ENCODE results near the gene UBE4B.
"Not testable (repeated sequence)": the region's sequence is repeated elsewhere in the genome, so short reads cannot be mapped to it uniquely, and the experiment has no call there.

The UBE4B gene

DNA sequence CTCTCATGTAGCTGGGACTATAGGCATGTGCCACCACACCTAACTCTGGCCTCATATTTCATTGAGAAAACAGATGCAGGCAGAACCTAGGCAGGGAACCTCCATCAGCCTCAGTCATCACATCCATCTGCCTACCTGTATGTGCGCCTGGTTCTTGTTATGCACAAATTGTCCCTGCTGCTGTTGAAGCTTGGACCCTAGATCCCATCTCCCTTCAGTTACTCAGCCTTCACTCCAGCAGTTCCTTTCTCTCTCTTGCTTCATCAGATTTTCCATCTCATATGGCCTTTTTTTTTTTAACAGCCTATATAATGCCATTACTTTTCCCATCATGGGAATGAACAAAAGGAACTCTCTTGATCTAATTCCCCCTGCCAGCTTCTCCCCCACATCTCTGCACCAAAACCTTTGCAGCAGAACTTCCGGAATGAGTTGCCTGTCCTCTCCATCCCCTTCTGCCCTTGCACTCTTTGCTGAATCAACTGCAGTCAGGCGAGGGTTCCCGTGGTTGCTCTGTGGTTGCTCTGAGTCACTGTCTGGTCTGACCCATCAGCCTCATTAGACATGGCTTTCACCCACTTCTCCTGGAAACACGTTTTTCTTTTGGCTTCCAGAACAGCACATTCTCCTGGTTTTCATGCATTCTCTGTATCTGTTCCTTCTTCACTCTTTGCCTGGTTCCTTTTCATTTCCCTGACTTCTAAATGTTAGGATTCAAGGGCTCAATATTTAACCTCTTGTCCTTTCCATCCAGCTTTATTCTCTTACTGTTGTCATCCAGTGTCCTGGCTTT, 41.5 kb downstream of the UBE4B start:
- peak; percentile 35 to 43 for DNase-seq

DNA sequence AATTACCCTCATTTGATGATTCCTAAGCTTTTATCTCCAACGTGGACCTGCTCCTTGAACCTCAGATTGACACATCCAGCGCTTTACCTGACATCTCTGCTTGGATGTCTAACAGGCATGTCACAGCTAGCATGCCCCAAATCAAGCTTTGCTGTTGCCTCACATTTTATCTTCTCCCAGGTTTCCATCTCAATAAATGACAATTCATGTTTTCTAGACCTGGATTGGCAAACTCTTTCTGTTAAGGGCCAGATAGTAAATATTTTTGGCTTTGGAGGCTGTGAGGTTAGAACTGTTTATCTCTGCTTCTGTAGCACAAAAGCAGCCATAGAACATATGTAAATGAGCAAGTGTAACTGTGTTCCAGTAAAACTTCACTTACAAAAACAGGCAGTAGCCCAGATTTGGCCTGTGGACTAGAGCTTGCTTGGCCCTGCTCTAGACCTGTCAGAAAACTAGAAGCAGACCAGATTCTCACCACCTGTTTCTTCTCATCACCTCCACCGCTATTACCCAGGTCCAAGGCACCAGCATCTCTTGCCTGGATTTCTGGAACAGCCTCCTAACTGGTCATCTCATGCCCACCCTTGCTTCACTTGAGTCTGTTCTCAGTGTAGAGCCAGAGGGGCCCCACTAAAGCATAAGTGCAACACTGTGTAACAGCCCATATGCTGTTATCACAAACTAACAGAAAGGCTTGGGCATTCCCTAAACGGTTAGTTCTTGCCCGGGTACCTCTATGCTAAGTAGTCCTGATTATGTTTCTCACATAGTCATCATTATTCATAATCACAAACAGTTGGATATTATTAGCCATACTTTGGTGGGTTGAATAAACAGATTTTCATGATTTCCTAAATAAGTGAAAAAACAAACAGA, 42.3 kb downstream of the UBE4B start:
- DNase-seq, result no peak

- no peak for DNase-seq
Measured at GRCh38 chr1:10075732-10076131, 43.0 kb downstream of the UBE4B start.

GRCh38 chr1:10078494-10078893, 45.7 kb downstream of the UBE4B start:
- DNase-seq, result no peak

DNA sequence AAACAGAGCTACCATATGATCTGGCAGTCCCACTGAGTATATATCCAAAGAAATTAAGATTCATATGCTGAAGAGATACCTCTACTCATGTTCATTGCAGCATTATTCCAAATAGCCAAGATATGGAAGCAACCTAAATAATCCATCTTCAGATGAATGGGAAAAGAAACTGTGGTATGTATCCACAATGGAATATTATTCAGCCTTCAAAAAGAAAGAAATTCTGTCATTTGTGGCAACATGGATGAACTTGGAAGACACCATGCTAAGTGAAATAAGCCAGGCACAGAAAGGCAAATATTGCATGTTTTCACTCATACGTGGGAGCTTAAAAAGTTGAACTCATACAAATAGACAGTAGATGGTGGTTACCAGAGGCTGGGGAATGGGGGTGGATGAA, 47.8 kb downstream of the UBE4B start:
- DNase-seq, result no peak

DNA sequence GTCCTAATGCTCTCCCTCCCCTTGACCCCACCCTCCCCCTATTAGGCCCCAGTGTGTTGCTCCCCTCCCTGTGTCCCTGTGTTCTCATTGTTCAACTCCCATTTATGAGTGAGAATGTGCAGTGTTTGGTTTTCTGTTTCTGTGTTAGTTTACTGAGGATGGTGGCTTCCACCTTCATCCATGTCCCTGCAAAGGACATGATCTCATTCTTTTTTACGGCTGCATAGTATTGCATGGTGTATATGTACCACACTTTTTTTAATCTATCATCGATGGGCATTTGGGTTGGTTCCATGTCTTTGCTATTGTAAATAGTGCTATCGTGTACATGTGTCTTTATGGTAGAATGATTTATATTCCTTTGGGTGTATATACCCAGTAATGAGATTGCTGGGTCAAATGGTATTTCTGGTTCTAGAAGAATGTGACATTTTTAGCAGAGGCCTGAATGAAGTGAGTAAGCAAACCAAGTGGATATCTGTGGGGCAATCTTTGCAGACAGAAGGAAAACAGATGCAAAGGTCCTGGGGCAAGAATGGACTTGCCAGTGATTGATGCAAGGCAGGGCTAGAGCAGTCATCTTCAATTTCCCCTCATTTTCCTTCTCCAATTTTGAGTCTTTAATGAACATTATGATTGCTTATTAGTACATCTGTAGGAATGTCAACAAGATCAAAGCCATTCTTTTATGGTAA, 50.2 kb downstream of the UBE4B start:
- no peak for DNase-seq

DNA sequence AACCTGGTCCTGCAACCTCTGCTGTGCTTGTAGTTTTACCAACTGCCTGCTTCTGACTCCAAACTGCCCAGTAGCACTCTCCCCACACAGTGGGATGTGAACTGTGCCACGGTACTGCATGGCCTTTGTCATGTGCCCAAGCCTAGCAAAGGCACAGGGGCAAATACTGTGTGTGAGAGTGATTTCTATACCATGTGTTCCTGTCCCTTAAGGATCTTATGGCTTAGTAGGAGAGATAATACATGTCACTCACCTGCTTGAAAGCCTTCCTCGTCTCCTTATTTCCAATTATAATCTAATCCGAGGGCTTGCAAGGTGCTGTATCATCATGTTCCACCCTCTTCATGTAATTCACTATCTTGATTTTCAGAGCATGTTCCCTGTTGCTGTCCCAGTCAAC, 51.3 kb downstream of the UBE4B start:
- DNase-seq, result no peak

GRCh38 chr1:10085076-10085475, 52.3 kb downstream of the UBE4B start:
- DNase-seq, result no peak

GRCh38 chr1:10087210-10087609, 54.5 kb downstream of the UBE4B start:
- DNase-seq, result no peak

GRCh38 chr1:10101929-10102328, 69.2 kb downstream of the UBE4B start:
- DNase-seq, result no peak

DNA sequence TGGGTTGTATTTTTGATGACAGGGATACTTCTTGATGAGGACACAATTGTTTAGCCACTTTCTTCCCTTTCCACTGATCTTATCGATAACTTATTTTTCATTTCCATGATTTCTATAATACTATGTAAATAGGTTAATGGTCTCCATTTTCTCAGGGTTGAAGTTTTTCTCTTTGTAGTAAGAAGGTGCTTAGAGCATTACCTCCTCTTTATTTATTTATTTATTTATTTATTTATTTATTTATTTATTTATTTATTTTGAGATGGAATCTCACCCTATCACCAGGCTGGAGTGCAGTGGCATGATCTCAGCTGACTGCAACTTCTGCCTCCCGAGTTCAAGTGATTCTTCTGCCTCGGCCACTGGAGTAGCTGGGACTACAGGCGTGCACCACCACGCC, 70.4 kb downstream of the UBE4B start:
- DNase-seq, result no peak

DNA sequence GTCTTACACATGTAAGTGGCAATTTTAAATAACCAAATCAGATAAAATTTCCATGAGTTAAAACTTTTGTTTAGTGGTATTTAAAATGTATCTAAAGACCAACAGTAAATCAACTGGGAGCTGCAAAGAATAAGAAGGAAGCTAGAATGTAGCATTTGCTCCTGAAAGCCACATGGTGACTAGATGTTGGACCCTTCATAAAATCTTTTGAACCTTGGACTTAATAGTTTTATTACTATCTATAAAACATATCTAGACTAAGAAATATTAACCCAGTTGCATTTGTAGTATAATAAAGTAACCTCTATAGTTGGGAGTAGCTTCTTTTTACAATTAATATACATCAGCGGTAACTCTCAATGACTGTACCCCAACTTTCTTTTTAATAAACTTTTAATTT, 72.1 kb downstream of the UBE4B start:
- no peak for DNase-seq

GRCh38 chr1:10105484-10105883, 72.7 kb downstream of the UBE4B start:
- DNase-seq, result no peak

- no peak for DNase-seq
Measured at GRCh38 chr1:10106241-10106640, 73.5 kb downstream of the UBE4B start.

DNA sequence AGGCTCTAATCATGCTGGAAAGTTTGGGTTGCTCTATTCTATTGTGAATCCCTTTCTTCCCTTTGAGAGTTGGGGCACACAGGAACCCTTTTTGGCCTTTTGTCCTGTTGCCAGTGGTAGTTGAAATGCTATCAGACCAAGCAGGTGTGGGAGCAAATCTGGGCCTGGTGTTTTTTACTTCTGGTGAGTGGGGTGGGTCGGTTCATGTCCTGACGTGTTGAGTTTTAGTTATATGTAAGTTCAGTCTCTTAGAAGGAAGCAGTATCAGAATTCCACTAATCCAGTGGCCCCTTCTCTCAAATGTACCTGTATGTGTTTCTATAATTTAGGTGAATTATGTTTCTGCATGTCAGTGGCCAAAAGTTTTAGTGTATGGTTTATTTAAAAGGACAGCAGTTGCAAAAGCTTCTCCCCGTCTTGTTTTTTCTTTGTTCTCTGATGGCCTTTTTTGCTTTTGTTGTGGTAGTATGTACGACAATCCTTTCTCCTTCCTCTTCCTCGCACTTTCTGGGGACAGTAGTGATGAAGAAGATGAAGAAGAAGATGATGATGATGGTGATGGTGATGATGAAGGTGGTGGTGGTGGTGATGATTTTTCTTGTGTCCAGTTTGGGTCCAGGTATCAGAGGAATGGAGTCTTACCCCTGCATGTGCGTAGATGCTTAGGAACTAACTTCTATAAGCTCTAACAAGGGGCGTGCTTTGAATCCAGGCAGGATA, 74.2 kb downstream of the UBE4B start:
- no peak for DNase-seq

- not testable (repeated sequence) for DNase-seq
Measured at GRCh38 chr1:10107476-10107847, 74.7 kb downstream of the UBE4B start.

DNA sequence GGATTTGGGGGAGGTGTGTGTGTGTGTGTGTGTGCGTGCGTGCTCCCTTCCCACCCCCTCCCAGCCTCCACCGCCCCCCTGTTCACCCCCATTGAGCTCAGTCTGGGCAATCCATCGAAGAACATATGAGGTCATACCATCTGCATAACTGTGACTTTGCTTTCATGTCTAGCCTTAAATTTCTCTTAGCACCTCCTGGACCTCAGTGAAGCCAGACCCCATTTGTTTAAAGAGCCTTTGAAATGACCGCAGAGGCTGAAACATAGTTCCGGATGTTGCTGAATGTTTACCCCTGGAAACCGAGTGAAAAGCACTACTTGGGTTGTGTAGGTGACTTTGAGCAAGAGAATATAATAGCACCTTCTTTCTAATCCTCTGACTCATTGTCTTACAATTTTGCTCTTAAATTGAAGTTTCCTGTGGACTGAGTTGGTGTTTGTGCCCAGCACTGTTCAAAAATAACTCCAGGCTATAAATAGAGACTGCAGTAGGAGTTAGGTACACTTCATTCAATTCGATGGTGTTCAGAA, 75.4 kb downstream of the UBE4B start:
- DNase-seq, result no peak

DNA sequence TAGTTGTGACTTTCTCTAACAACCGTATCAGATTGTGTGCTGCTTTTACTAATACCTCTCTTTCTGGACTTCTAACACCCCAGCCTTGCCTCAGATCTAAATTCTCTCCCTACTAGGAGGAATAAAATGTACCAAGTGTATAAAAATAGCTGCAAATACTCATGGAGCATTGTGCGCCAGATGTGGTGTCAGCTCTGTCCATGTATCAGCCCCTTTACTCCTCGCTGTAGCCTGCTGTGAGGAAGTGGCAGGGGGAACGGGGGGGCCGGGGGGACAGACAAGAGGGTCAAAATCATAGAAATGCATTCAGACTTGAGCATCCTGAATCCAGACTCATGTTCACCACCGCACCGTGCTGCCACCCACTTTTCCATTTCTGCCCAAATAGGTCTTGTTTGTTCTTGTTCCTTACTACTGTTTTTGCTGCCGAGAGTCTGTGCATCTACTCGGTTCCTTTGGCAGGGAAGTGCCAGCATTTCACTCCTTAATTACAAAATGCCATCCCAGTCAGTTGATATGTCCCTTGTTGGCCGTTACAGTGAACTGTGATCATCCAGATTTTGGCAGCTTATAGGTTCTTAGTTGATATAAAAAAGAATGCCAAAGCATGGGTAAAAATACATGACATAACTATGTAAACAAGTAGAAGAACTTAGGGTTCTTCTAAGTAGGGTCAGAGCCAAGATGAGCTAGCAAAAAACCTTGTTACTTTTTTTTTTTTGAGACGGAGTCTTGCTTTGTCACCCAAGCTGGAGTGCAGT, 76.4 kb downstream of the UBE4B start:
- no peak for DNase-seq

DNA sequence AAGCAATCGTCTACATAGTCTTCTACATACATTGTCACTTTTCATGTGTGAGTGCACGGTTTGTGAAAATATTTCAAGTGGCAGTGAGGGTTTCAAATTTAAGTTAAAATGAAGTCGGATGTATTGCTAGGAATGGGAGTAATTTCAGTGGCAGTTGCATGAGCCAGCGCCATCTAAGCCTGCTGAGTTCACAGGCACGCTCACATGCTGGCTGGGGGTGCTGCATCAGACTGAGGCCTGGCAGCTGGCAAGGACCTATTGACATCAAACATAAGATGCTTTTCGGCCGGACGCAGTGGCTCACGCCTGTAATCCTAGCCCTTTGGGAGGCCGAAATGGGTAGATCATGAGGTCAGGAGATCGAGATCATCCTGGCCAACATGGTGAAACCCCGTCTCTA, 80.7 kb downstream of the UBE4B start:
- no peak for DNase-seq

- DNase-seq, result no peak
Measured at GRCh38 chr1:10114746-10115145, 82.0 kb downstream of the UBE4B start.

DNA sequence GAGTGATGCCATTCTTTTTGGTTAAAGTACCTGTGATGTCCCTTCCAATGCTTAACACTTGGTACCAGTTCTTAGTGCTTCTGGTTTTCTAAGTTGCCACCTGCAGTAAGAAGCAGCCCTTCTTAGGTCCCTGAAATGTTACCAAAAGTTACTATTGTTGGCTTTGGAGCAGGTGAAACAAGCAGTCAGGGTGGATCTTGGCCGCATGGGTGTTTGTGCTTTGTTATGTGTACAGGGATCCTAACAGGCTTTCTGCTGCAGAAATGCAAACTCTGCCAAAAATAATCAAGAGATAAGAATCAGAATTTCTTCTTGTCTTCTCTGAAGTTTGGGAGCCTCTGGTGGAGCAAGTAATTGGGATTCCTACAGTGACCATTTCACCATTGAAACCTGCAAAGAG, 84.4 kb downstream of the UBE4B start:
- no peak for DNase-seq

DNA sequence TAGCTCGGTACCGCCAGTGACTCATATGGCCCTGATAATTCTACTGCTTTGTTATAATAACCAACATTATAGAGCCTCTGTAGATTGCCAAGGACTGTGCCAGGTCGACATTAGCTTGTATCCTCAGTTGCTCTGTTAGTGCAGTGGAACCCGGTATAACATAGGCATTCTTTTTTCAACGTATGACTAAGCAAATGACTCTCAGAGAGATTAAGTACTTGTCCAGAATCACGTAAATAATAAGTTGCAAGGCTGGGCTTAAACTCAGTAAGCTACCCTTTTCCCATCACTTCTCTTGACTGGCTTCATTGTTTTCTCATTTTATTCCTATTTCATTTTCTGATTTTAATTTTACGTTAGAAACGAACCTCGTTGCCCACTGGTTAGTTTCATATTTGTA, 85.1 kb downstream of the UBE4B start:
- DNase-seq, result no peak

Measured in activated CD4-positive, alpha-beta T cell treated with anti-CD3 and anti-CD28 coated beads for 4 hours (primary cell).